ENCODE measurements around the gene TMEM231.
"Not testable (repeated sequence)": the region's sequence is repeated elsewhere in the genome, so short reads cannot be mapped to it uniquely, and the experiment has no call there.

The TMEM231 gene

GRCh38 chr16:75529959-75530358 lies 26.1 kb downstream of the TMEM231 start:
- no peak for DNase-seq

DNA sequence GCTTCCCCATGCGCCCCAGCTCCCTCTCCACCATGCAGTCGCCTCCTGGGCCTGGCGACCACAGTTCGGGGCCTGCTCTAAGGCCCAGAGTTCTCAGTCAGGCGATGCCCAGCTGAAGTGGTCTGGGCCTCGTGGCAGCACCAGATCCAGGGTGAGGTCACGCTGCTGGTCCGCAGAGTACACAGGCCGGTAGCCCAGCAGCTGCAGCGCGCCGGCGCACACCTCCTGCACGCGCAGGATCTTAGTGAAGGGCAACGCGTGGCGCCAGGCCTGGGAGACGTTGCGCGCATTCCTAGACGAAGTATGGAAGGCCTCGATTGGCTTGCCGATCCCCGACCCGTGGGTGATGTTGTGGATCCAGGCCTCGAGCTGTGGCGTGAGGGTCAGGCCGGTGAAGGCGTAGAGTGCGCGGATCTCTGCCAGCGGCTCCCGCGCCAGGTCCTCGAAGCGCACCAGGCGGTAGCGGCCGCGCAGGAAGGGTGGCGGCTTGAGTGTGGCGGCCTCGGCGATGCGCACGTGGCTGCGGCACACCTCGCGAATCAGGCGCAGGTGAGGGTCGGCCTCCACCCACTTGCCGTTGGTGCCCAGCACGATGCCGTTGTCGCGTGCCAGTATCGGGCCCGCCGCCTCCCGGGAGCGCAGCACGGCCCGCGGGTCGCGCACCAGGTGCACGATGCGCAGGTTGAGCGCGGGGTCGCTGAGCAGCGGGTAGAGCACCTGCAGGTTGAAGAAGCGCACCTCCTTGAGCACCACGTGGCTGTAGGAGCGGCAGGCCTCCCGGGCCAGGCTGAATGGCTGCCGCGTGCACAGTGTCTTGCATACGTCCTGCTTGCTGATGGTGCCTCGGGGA lies 26.8 kb downstream of the TMEM231 start:
- DNase-seq, result no peak

DNA sequence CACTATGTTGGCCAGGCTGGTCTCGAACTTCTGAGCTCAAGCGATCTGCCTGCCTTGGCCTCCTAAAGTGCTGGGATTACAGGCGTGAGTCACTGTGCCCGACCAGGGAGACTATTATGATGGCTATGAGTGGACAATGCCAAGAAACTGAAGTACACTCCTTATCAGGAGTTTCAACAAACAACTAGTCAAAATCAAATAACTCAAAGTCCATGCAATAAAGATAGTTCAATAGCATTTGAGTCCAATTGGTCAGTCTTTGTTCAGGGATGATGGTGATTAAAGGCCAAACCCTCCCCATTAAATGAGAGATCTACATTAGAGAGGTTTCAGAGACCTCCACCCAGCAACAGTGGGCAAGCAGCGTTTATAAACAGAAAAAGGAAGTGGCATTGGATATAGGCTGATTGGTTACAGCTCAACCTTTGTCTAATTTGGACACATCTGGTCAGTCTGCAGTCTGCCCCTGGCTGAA lies 28.2 kb downstream of the TMEM231 start:
- no peak for DNase-seq

DNA sequence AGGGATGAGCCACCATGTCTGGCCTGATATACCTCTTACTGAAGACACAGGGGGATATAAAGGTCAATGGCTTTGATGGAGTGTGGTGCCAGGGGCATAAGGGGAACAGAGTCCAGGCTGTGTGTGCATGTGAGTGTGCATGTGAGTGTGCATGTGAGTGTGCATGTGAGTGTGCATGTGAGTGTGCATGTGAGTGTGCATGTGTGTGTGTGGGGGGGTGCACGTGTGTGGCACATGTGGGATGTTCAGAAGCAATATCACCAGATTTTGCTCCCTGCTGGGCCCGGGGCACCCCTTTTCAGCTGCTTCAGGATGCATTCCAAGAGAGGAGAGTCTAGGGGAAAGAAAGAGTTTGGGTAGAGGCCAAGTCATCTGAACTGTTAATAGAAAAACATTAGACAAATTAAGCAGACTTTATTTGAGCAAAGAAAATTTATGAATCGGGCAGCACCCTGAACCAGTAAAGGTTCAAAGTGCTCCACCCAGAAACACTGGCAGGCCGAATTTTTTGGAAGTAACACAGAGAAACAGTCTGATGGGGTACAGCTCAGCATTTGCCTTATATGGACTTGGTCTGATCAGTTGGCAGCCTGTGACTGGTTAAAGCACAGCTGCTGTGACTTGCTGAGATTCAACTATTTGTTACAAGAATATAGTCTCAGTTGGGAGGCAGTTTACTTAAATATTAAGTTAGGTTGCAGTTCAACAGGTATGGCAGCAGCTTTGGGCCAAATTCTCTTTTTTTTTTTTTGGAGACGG lies 29.8 kb downstream of the TMEM231 start:
- DNase-seq, result no peak

- DNase-seq, result no peak
These were observed 36.9 kb downstream of the TMEM231 start for GRCh38 chr16:75519175-75519574.

DNA sequence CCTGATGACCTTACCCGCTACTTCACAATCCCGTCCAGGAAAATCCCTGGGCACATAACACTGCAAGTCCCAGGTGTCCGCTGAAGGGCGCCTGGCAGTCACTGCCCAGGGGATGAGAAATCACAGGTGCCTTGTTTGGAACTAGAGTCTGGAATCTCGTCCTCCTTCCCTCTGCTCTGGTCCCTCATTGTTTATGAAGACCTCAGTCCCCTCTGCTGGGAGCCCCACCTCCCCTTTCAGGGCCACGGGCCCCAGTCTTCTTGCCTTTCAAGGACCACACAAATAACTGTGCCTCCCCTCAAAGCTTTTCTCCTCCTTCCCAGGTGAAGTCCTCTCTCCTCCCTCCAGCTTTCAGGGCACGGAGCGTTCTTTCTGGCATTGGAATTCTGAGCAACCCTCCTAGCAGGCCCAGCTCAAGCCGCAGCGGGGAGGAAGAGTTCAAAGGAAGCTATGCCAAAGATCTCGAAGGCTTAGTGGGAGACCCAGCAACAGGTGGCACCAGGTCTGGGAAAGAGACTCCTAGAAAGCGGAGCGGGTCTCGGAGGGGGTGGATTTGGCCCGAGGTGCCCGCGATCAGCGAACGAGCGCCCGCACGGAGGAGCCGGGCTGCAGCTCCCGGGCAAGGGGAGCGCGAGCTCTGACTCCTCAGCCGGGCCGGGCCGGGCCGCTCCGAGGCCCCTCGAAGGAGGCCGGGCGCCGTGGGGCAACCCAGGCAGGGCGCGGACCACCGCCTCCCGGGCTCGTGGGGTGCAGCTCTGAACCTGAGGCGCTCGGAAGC lies 39.7 kb downstream of the TMEM231 start:
- DNase-seq, result not testable (repeated sequence)

DNA sequence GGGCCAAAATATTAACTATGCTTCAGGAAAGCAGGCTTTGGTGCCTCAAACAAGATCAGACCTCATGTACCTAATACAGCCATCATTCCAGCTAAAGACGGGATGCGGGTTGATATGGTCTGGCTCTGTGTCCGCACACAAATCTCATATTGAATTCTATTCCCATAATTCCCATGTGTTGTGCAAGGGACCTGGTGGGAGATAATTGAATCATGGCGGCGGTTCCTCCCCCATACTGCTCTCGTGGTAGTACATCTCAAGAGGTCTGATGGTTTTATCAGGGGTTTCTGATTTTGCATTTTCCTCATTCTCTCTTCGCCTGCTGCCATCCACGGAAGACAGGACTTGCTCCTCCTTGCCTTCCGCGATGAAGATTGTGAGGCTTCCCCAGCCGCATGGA lies 41.8 kb downstream of the TMEM231 start:
- no peak for DNase-seq

GRCh38 chr16:75506574-75506973 lies 49.5 kb downstream of the TMEM231 start:
- no peak for DNase-seq

GRCh38 chr16:75506107-75506506 lies 49.9 kb downstream of the TMEM231 start:
- no peak for DNase-seq

DNA sequence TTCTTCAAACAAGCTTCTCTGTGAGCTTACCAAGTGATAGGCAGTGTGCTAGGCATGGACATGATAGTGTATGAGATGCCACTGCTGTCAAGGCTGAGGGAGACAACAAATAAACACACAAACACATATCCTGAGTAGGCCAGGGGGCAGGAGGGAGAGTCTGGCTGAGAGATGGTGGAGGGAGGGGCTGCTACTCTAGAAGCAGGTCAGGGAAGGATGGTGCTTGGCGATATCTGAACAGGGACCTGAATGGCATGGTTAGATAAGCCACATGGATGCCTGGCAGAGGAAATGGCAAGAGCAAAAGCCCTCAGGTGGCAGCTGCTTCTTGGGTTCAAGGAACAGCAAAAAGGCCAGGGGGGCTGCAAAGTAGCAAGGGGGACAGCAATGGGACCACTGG lies 52.3 kb downstream of the TMEM231 start:
- no peak for DNase-seq

DNA sequence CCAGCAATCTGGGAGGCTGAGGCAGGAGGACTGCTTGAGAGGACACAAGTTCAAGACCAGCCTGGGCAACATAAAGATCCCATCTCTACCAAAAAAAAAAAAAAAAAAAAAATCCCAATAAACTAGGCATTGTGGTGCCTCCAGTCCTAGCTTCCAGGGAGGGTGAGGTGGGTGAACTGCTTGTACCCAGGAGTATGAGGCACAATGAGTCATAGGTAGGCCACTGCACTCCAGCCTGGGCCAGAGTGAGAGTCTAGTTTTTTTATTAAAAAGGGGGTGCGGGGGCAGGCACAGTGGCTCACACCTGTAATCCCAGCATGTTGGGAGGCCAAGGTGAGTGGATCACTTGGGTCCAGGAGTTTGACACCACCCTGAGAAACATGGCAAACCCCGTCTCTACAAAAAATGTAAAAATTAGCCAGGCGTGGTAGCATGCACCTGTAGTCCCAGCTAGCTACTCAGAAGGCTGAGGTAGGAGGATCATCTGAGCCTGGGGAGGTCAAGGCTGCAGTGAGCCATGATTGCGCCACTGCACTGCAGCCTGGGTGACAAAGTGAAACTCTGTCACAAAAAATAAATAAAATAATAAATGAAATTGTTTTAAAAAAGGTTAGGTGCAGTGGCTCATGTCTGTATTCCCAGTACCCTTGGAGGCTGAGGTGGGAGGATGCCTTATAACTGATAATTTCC lies 53.0 kb downstream of the TMEM231 start:
- no peak for DNase-seq

- DNase-seq, result not testable (repeated sequence)
These were observed 54.2 kb downstream of the TMEM231 start for GRCh38 chr16:75501820-75502219.

DNA sequence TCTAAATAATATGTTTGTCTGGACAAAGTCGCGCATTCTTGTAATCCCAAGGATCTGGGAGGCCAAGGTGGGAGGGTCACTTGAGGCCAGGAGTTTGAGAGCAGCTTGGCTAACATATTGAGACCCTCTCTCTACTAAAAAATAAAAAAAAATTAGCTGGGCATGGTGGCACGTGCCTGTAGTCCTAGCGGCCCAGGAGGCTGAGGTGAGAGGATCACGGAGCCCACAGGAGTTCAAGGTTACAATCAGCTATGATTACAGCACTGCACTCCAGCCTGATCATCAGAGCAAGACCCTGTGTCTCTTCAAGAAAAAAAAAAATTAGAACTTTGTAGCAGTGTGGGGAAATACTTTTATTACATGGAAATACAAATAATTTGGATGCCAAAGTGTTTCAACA lies 54.7 kb downstream of the TMEM231 start:
- DNase-seq, result no peak

DNA sequence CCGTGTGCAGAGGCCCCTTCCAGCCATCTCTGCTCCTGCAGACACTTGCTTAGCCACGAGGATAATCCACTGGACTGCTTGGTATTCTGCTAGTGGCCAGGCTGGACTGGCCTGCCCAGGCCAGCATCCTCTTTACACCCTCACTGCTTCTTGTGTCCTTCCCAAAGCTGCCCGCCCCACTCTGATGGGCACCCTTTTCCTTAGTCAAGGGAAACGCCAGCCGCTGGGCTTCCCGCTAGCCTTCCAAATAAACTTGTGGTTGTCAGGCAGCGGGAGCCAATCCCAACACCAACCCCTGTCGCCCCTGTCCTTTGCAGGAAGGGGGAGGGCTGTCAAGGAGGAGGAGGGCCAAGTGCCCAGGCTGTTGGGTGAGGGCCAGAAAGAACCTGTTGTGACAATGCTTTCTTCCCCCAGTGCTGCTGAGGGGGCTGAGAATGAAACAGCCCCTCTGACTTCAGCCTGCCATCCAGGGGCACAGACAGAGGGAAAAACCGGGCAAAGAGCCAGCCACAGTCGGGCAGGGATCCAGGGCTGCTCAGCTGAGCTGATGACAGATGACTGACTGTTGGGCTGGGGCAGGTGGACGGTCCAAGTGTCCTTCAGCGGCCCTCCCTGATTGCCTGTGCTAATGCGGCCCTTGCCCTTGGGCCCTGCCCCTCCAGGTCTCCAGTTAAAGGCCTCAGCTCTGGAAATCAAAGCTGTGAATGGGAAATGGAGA lies 57.3 kb downstream of the TMEM231 start:
- peak; percentile 56 for DNase-seq

- no peak for DNase-seq
These were observed 58.5 kb downstream of the TMEM231 start for GRCh38 chr16:75497558-75497957.

GRCh38 chr16:75495076-75495674 lies 60.9 kb downstream of the TMEM231 start, which contains the start of gene CHST6:
TSS of gene CHST6 (minus strand) at chr16:75495441. CDS start at chr16:75479828, 15,613 bp downstream.
- DNase-seq, result no peak

GRCh38 chr16:75494661-75495075 lies 61.4 kb downstream of the TMEM231 start:
- no peak for DNase-seq

- DNase-seq, result no peak
These were observed 61.9 kb downstream of the TMEM231 start for GRCh38 chr16:75494184-75494583.

DNA sequence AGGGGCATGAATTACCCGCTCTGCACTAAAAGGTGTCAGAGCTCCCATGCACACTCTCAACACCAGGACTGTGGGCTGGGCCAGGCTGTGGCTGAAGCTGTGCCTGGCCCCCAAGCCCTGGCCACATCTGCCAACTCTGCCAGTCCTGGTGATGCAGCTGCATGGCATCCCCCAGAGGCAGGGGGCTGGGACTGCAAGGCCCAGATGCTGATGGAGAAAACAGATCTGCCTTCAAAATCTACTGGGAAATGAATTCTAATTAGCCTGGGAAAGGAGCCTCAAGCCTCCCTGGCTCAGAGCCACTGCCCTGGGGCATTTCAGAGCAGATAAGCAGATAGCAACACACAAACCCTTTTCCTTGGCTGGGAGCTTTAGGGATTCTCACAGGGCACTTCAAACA lies 64.2 kb downstream of the TMEM231 start:
- no peak for DNase-seq

GRCh38 chr16:75488322-75488721 lies 67.7 kb downstream of the TMEM231 start:
- no peak for DNase-seq
